GM21619 (cell line): ENCODE data around the gene CRIM1.

Experiments used
- ATAC-seq: cut with Tn5 transposase; IDR thresholded peaks from one replicate; pipeline ENCODE4 v1.9.1; 2021; ENCODE audit not compliant: unreplicated experiment

The CRIM1 gene

GRCh38 chr2:36416370-36417165 is 61.0 kb downstream of the CRIM1 start:
- no peak for ATAC-seq

GRCh38 chr2:36420569-36421181 is 65.1 kb downstream of the CRIM1 start:
- ATAC-seq = no peak

GRCh38 chr2:36421379-36421778 is 65.8 kb downstream of the CRIM1 start:
- no peak for ATAC-seq

GRCh38 chr2:36423172-36423571 is 67.6 kb downstream of the CRIM1 start:
- no peak for ATAC-seq

GRCh38 chr2:36423619-36424120 is 68.1 kb downstream of the CRIM1 start:
- no peak for ATAC-seq

- no peak for ATAC-seq
Observed at GRCh38 chr2:36425608-36426355, 70.2 kb downstream of the CRIM1 start.

- ATAC-seq = no peak
Observed at GRCh38 chr2:36427790-36428243, 72.2 kb downstream of the CRIM1 start.

- ATAC-seq = no peak
Observed at GRCh38 chr2:36430549-36430948, 75.0 kb downstream of the CRIM1 start.

- ATAC-seq = no peak
Observed at GRCh38 chr2:36432479-36432878, 76.9 kb downstream of the CRIM1 start.

GRCh38 chr2:36433311-36434217 is 78.0 kb downstream of the CRIM1 start:
- ATAC-seq = no peak

GRCh38 chr2:36438449-36438977 is 82.9 kb downstream of the CRIM1 start:
- ATAC-seq = no peak

- no peak for ATAC-seq
Observed at GRCh38 chr2:36439084-36439483, 83.5 kb downstream of the CRIM1 start.

- no peak for ATAC-seq
Observed at GRCh38 chr2:36441065-36441625, 85.6 kb downstream of the CRIM1 start.

GRCh38 chr2:36441816-36442215 is 86.2 kb downstream of the CRIM1 start:
- peak; percentile 46 for ATAC-seq

GRCh38 chr2:36444216-36444936 is 88.8 kb downstream of the CRIM1 start:
- no peak for ATAC-seq

- no peak for ATAC-seq
Observed at GRCh38 chr2:36445185-36445866, 89.7 kb downstream of the CRIM1 start.

- ATAC-seq = no peak
Observed at GRCh38 chr2:36446294-36446693, 90.7 kb downstream of the CRIM1 start.

GRCh38 chr2:36449213-36449612 is 93.6 kb downstream of the CRIM1 start:
- ATAC-seq = no peak

- ATAC-seq = no peak
Observed at GRCh38 chr2:36449943-36450392, 94.4 kb downstream of the CRIM1 start.
